T-helper 17 cell (primary cell): Measurements from ENCODE around the gene HMG20B. TPM values are rescaled to one million over a fixed set of nuclear protein-coding genes. Genes with fewer than 3 reads are reported as not detected.
A peak's percentile ranks its signal among the peaks of the same experiment; 100 is the strongest.

Experiments used
- ATAC-seq: fragments of 150-1000 bp; cut with Tn5 transposase; 2 replicates; pipeline ENCODE4 v1.10.0; 2021; ENCODE audit warnings: mild to moderate bottlenecking, moderate library complexity
- DNase-seq, 3 donors: peaks; one replicate each; pipeline versions ENCODE4 v3.0.0 to v3.0.0-alpha.2; 2020 to 2021
- H3K9me3 ChIP-seq: one replicate; pipeline ENCODE4 v1.7.0; 2013; ENCODE audit warnings: low read length, mild to moderate bottlenecking; ENCODE audit not compliant: control insufficient read depth, poor library complexity, severe bottlenecking
- H3K27ac Mint-ChIP-seq: one replicate; pipeline ENCODE4 v1.8.0; 2022; ENCODE audit warnings: mild to moderate bottlenecking, moderate library complexity, mixed read lengths
- H3K27me3 Mint-ChIP-seq: one replicate; pipeline ENCODE4 v1.8.0; 2022; ENCODE audit warnings: mixed read lengths
- H3K36me3 Mint-ChIP-seq: one replicate; pipeline ENCODE4 v1.8.0; 2022; ENCODE audit warnings: low read depth, mixed read lengths
- H3K4me1 Mint-ChIP-seq: one replicate; pipeline ENCODE4 v1.8.0; 2022; ENCODE audit warnings: mild to moderate bottlenecking, mixed read lengths
- H3K4me3 Mint-ChIP-seq: one replicate; pipeline ENCODE4 v1.8.0; 2022; ENCODE audit warnings: mild to moderate bottlenecking, moderate library complexity, mixed read lengths
- total RNA-seq, 4 donors: library from RNA in 2 of 4; stranded (reverse) in 2 of 4; gene quantifications; one replicate each; pipeline ENCODE4 v1.2.3 and lab custom pipeline; 2022 to 2026

HMG20B gene
- total RNA-seq, 2 donors from 2014 or later, result 34.0 to 36.7 TPM

DNA sequence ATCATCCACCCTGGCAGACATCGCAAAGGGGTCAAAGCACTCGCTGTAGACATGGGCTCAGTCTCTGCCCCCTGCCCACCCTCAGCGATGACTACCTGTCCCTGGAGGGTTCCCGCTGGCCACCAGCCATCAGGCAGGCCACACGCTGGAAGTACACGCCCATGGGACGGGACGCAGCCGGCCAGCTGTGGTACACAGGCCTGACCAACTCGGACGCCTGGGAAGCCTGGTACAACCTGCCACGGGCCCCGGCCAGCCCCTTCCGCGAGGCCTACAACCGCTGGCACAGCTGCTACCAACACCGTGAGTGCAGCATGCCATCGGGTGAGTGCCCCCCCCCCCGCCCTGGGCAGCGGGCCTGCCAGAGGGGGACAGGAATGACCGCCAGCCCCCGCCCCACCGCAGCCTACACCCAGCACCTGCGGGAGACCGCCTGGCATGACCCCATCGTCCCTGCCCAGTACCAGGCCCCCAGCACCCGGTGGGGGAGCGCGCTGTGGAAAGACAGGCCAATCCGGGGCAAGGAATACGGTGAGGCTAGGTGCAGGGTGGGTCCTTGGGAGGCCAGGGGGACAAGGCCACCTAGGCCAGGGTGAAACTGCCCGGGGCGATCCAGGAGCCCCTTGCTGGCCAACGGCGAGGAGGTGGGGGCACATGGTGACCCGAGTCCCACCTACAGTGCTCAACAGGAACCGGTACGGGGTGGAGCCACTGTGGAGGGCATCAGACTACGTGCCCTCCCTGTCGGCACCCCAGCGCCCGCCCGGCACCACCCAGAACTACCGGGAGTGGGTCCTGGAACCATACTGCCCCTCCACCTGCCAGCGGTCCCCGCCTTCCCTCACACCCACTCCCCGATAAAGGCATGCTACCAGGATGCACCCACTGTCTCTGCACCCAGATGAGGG is 29.3 kb upstream of the HMG20B start:
- Mint-ChIP-seq H3K4me1 (peaks cover 8% of the 10 kb centered on the region), H3K36me3 (no peaks in the 10 kb centered on the region), H3K27me3 (no peaks in the 10 kb centered on the region), H3K27ac (no peak overlapping the region), H3K4me3 (no peak overlapping the region)
- no peaks in the 10 kb centered on the region for H3K9me3 ChIP-seq
- DNase-seq (no peak), ATAC-seq (no peak)

DNA sequence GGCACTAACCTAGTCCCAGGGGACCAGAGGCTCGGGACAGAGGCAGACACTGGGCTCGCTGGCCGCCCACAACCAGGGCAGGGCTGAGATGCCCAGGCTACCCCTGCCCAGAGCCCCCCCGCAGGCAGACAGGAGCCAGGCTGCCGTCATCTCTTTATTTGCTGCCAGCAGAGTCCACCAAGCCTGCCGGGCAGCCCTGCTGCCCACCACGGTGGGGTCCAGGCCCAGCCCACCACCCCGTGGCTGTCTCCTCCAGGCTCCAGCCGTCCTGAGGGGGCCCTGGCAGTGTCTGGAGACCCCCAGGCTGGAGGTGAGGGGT is 28.7 kb upstream of the HMG20B start:
- no peaks in the 10 kb centered on the region for H3K36me3 Mint-ChIP-seq
- no peak overlapping the region for H3K4me3 Mint-ChIP-seq
- H3K27ac Mint-ChIP-seq, result no peak overlapping the region
- ATAC-seq, result no peak
- H3K27me3 Mint-ChIP-seq, result no peaks in the 10 kb centered on the region
- H3K4me1 Mint-ChIP-seq, result peaks cover 8% of the 10 kb centered on the region
- no peak for DNase-seq
- H3K9me3 ChIP-seq, result no peaks in the 10 kb centered on the region

DNA sequence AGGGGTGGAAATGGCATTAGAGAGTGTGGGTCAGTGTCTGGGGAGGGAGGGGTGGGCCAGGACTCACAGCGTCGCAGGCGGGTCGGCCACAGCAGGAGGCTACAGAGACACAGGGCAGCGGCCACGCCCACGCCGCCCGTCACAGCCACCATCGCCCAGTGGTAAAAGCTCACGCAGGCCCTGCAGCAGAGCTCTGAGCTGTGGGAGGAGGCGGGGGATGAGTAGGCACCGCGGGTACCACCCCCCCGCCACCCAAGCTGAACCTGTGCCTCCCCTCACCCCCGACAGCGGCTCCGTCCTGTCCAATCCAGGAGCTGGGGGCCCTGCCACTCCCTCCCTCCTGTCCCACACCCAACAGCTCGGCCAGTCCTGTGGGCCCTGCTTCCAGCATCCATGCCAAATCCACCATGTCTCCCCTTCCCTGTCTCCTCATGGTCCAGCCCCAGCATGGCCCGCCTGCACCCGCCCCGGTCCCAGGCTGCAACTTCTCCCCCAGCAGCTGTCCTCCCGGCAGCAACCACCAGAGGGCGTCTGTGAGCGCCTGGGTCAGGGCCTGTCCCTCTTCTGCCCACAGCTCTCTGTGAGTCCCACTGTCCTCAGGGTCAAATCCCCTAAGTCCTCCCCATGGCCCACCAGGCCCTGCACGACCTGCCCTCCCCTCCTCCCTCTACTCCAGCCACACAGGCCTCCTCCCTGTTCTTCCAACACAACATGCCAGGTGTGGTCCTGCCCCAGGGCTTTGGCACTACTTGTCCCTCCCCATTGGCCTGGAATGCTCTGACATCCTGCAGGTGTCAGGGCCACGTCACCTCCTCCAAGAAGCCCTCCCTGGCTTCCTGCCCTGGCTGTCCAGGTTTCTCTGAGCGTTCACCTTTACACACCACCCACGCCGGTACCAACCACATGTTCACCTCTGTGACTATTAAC is 27.7 kb upstream of the HMG20B start:
- no peaks in the 10 kb centered on the region for H3K9me3 ChIP-seq
- ATAC-seq (peak; percentile 75), DNase-seq (peak; percentile 62 to 86 (median 68))
- Mint-ChIP-seq H3K4me1 (peaks cover 8% of the 10 kb centered on the region), H3K27ac (peak overlapping the region; percentile 69), H3K27me3 (no peaks in the 10 kb centered on the region), H3K4me3 (peak overlapping the region; percentile 45), H3K36me3 (no peaks in the 10 kb centered on the region)

DNA sequence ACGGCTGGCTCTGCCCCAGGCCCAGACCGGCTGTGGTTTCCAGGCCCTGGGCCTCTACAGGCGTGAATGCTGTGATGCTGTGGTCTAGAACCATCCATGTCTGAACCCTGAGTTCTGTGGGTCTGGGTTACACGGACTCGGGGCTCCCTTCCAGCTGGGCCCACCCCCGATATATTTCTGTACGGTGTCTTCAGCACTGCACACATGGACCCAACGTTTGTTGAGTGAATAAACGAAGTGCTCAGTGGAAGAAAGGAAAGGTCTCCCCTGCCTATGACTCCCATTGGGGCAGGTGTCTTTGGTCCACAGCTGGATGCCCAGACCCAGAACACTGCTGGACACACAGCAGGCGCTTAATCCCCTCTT is 27.1 kb upstream of the HMG20B start:
- DNase-seq (no peak), ATAC-seq (no peak)
- H3K4me3 Mint-ChIP-seq, result no peak overlapping the region
- no peaks in the 10 kb centered on the region for H3K36me3 Mint-ChIP-seq
- H3K27ac Mint-ChIP-seq, result peak overlapping the region; percentile 69
- H3K27me3 Mint-ChIP-seq, result no peaks in the 10 kb centered on the region
- H3K9me3 ChIP-seq, result no peaks in the 10 kb centered on the region
- H3K4me1 Mint-ChIP-seq, result peaks cover 8% of the 10 kb centered on the region

DNA sequence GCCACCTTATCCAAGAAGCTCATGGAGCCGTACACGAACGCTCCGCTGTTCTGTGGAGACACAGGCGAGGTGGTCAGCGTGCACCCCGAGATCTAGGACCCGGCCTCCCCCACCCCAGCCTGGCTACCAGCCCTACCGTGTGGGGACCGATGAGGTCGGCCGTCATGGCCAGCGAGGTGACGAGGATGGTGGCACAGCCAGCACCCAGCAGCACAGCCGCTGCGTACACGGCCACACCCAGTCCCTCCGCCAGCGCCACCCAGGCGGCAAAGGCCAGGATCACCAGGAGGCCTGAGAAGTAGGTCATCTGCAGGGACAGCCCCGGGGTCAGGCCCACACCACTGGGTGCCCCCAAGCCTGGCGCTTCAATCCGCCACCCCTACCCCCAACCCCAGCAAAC is 26.6 kb upstream of the HMG20B start:
- Mint-ChIP-seq H3K4me1 (peaks cover 8% of the 10 kb centered on the region), H3K27me3 (no peaks in the 10 kb centered on the region), H3K4me3 (no peak overlapping the region), H3K27ac (peak overlapping the region; percentile 69), H3K36me3 (no peaks in the 10 kb centered on the region)
- no peak for ATAC-seq
- DNase-seq, result no peak
- H3K9me3 ChIP-seq, result no peaks in the 10 kb centered on the region

DNA sequence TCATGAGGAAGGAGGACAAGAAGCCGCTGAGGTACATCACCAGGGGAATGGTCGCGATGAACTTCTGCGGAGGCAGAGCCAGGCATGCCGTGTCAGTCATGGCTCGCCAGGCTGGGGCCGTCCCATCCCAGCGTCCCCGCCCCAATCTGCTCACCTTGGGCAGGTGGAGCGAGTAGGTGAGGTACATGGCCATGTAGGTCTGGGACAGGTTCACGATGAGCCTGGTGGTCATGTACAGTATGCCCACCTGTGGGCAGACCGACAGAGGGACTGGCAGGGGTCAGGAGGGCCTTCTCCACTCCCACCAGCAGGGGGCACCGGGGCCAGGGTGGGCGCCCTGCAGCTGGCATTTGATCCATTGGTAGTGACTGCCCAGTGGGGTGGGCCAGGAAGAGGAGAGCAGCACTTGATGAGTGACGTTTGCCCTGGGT is 25.4 kb upstream of the HMG20B start:
- DNase-seq, result no peak
- no peak overlapping the region for H3K4me3 Mint-ChIP-seq
- no peaks in the 10 kb centered on the region for H3K9me3 ChIP-seq
- H3K36me3 Mint-ChIP-seq, result no peaks in the 10 kb centered on the region
- peaks cover 12% of the 10 kb centered on the region for H3K4me1 Mint-ChIP-seq
- H3K27ac Mint-ChIP-seq, result no peak overlapping the region
- H3K27me3 Mint-ChIP-seq, result no peaks in the 10 kb centered on the region
- no peak for ATAC-seq

DNA sequence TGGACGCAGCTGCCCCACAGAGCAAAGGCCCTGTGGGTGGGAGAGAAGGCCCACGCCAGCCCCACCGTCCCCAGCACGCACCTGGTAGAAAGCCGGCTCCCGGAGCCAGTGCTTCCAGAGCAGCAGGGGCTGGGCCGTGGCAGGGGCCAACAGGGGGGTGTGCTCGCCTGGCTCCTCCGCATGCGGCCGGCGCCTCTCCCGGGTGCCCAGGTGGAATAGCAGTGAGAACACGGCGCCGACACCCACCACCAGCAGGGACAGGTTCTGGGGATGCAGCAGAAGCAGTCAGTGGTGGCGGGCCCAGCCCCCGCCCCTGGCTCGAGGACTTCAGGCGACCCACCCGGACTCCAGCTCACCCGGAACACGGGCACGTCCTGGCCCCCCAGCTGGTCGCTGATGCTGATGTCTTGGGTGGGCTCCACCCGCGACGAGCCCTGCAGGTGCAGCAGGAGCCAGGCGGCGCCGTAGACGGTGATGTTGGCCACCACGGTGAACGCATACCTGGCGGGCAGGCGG is 24.9 kb upstream of the HMG20B start:
- Mint-ChIP-seq H3K36me3 (no peaks in the 10 kb centered on the region), H3K27me3 (no peaks in the 10 kb centered on the region), H3K4me1 (peaks cover 12% of the 10 kb centered on the region), H3K4me3 (no peak overlapping the region), H3K27ac (no peak overlapping the region)
- ATAC-seq, result no peak
- DNase-seq, result no peak
- H3K9me3 ChIP-seq, result no peaks in the 10 kb centered on the region

DNA sequence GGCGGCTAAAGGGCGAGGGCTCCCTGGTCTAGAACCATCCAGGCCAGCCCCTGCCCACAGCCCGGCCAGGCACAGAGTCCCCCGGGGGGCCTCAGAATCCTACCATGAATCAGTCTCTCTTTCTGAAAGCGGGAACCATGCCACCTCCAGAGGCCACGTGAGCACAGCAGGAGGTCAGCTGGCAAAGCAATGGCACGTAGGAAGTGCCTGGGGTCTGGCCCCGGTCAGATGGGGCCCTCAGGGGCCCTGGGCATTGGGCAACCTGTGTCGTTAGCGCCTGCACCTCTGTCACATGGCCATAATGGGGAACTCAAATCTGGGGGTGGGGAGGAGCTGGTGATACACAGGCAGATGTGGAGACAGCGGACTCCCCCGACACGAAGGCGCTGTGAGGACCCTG is 24.1 kb upstream of the HMG20B start:
- DNase-seq, result no peak
- Mint-ChIP-seq H3K27ac (no peak overlapping the region), H3K4me1 (peaks cover 12% of the 10 kb centered on the region), H3K4me3 (no peak overlapping the region), H3K27me3 (no peaks in the 10 kb centered on the region), H3K36me3 (no peaks in the 10 kb centered on the region)
- ATAC-seq, result no peak
- no peaks in the 10 kb centered on the region for H3K9me3 ChIP-seq

DNA sequence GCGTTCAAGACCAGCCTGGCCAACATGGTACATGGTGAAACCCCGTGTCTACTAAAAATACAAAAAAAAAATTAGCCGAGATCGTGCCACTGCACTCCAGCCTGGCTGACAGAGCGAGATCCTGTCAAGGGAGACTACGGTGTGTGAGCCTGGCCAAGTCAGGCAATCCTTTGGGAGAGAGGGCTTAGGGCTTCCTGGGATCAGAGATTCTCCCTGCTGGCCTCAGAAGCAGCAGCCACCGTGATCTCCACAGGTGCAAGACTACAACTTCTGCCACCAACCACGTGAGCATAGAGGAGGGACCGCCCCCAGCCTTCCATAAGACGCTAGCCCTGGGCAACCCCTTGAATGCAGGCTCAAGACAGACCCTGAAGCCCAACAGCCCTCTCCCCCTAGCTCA is 22.9 kb upstream of the HMG20B start:
- H3K4me1 Mint-ChIP-seq, result peaks cover 17% of the 10 kb centered on the region
- H3K4me3 Mint-ChIP-seq, result no peak overlapping the region
- ATAC-seq (no peak), DNase-seq (no peak)
- no peak overlapping the region for H3K27ac Mint-ChIP-seq
- H3K27me3 Mint-ChIP-seq, result no peaks in the 10 kb centered on the region
- no peaks in the 10 kb centered on the region for H3K36me3 Mint-ChIP-seq
- H3K9me3 ChIP-seq, result no peaks in the 10 kb centered on the region

DNA sequence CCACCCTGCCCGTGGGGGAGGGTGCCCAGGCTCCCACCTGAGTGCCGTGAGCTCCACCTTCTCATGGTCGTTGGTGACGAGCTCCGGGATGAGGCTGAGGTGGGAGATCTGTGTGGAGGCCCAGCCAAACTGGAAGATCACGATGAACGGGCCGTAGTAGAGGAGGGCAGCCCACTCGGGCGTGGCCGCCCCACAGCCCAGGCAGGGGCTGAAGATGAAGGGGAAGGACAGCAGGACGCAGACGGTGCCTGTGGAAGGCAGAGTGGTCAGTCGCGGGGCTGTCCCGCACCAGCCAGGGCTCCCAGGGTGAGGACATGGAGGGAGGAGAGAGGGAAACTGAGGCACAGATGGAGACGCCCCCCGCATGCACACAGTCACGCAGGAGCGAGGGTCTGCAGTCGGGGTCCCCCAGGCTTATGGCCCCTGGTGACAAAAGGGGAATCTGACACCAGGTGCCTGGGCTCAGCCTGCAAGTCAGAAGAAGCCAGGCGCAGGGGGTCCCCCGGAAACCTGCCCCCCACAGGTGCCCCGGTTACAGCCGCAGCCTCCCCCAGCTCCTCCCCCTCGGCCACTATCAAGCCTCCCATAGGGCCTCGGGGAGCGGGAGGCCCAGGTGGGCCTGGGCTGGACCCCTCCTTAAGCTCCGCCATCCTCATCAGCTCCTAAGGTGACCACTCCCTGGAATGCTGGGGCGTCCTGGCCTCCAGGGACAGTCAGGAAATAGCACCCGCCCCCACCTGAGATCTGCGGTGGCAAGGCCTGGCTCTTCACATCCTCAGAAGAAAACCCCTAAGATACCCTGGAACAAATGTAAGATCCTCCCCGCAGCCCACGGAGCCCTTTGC is 21.6 kb upstream of the HMG20B start:
- ATAC-seq, result no peak
- Mint-ChIP-seq H3K4me1 (peaks cover 22% of the 10 kb centered on the region), H3K27ac (no peak overlapping the region), H3K27me3 (no peaks in the 10 kb centered on the region), H3K4me3 (no peak overlapping the region), H3K36me3 (no peaks in the 10 kb centered on the region)
- no peak for DNase-seq
- no peaks in the 10 kb centered on the region for H3K9me3 ChIP-seq

DNA sequence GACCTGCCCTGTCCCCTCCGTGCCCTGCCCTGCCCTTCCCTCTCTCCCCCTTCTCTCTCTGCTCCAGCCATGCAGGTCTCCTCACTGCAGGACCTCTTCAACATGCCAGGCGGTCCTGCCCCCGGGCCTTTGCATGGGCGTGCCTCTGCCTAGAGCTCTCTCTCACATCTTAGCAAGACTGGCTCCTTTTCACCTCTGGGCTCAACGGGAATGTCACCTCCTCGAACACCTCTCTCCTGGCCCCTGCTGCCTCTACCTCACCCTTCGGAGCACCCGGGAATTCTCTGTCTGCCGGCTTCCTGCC is 21.0 kb upstream of the HMG20B start:
- Mint-ChIP-seq H3K27me3 (no peaks in the 10 kb centered on the region), H3K36me3 (no peaks in the 10 kb centered on the region), H3K4me1 (peaks cover 28% of the 10 kb centered on the region), H3K27ac (no peak overlapping the region), H3K4me3 (no peak overlapping the region)
- ATAC-seq (no peak), DNase-seq (no peak)
- no peaks in the 10 kb centered on the region for H3K9me3 ChIP-seq

DNA sequence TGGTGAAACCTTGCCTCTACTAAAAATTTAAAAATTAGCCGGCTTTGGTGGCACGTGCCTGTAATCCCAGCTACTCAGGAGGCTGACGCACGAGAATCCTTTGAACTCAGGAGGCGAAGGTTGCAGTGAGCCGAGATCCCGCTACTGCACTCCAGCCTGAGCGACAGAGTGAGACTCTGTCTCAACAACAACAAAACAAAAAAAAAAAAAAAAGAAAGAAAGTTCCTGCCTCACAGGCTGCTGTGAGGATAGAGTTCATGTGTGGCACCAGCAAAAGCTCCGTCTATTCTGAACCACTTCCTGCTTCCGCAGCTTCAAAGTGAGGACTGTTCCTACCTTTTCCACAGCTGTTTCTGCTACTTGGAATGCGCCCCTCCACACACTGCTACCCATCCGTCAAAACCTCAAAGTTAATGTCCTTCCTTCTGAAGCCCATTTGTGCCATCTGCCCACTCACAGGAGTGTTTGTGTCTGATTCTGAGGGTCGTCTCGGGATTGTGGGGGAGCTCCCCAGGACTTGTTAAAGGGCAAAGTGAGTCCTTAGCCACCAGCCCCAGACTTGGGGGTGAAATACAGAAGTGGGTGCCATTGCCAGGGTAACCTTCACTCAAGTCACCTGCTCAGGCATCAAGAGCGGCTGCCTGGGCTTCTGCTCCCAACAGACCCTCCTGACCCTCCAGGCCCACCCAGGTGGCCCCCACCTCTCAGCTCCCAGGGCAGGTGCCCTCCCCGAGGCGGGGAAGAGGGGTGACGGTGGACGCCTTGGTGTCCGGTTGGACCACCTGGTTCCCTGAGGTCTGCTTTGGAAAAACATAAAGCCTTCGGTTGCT is 18.3 kb upstream of the HMG20B start:
- peak overlapping the region; percentile 96 for H3K27ac Mint-ChIP-seq
- H3K4me3 Mint-ChIP-seq, result peak overlapping the region; percentile 98
- H3K27me3 Mint-ChIP-seq, result no peaks in the 10 kb centered on the region
- H3K4me1 Mint-ChIP-seq, result peaks cover 33% of the 10 kb centered on the region
- peak in 1 of 3 donors; percentile 30 for DNase-seq
- no peaks in the 10 kb centered on the region for H3K36me3 Mint-ChIP-seq
- H3K9me3 ChIP-seq, result no peaks in the 10 kb centered on the region
- peak; percentile 50 for ATAC-seq
